Suprapubic skin (tissue), 3 donors: ENCODE measurements around the gene RNF5.

Experiments
- CTCF ChIP-seq, 2 donors: fragments of 200-600 bp in 1 of 2; fragments of 450-650 bp in 1 of 2; sonication (generic) in 1 of 2; IDR thresholded peaks; one replicate each; pipeline ENCODE4 v1.5.1; 2016 to 2019; ENCODE audit warnings: antibody characterized with exemption in 2 of 2, mild to moderate bottlenecking in 1 of 2, moderate library complexity in 1 of 2
- EP300 ChIP-seq: sonication (generic); formaldehyde crosslinking; IDR thresholded peaks from one replicate; pipeline ENCODE4 v1.6.1; 2017; ENCODE audit warnings: antibody characterized with exemption

GRCh38 chr6:32189069-32189741 lies 11.0 kb downstream of the RNF5 start:
- TF ChIP-seq CTCF (IDR thresholded peaks at IDR 0.05), result no peak
- no peak for TF ChIP-seq EP300
